Retina (tissue), 1 donor: Measurements from ENCODE around the gene STX4.

Source experiments
- DNase-seq: peaks from one replicate; pipeline ENCODE4 v3.0.0-alpha.2; 2016

Gene STX4

GRCh38 chr16:31085411-31085810 is 52.1 kb downstream of the STX4 start:
- DNase-seq = no peak

- no peak for DNase-seq
Observed at GRCh38 chr16:31085873-31086628, 52.7 kb downstream of the STX4 start.

GRCh38 chr16:31086629-31086906 is 53.2 kb downstream of the STX4 start:
- no peak for DNase-seq

- DNase-seq = no peak
Observed at GRCh38 chr16:31087481-31087880, 54.1 kb downstream of the STX4 start.

- no peak for DNase-seq
Observed at GRCh38 chr16:31087971-31088370, 54.6 kb downstream of the STX4 start.

GRCh38 chr16:31088459-31089183 is 55.3 kb downstream of the STX4 start, which contains the start of gene PRSS53:
Gene PRSS53, minus strand, starts transcription at chr16:31088943. Its CDS starts 134 bp downstream, at chr16:31088809.
- no peak for DNase-seq

GRCh38 chr16:31089199-31089598 is 55.8 kb downstream of the STX4 start:
- DNase-seq = no peak
